ENCODE results near the gene CHST6. TPM values are rescaled to one million over a fixed set of nuclear protein-coding genes. Genes with fewer than 3 reads are reported as not detected.
"Not testable (repeated sequence)": the region's sequence is repeated elsewhere in the genome, so short reads cannot be mapped to it uniquely, and the experiment has no call there.

The CHST6 gene
- total RNA-seq, 6 experiments from 2014 or later = 0.05 TPM; not detected in 4

- H3K27me3 Mint-ChIP-seq (ENCODE audit: insufficient read depth) = peaks cover 6% of the 10 kb centered on the region
- TF ChIP-seq CTCF (IDR thresholded peaks at IDR 0.05) = peak; percentile 100
- DNase-seq = peak; percentile 99
- H3K36me3 Mint-ChIP-seq (ENCODE audit: low read depth) = peaks cover 6% of the 10 kb centered on the region
- peak within 1 kb of the TSS; percentile 98 for H3K4me3 Mint-ChIP-seq
- H3K27ac Mint-ChIP-seq = peak within 1 kb of the TSS; percentile 88
- H3K4me1 Mint-ChIP-seq (ENCODE audit: low read depth) = peaks cover 44% of the 10 kb centered on the region
- H3K9me3 Mint-ChIP-seq = no peaks in the 10 kb centered on the region
These were observed 30.9 kb downstream of the CHST6 start, which contains the start of gene TMEM170A for GRCh38 chr16:75464122-75464918. TMEM170A (minus strand) TSS chr16:75464689; CDS start chr16:75464600, 89 bp downstream.

- not testable (repeated sequence) for H3K9me3 Mint-ChIP-seq; H3K36me3 Mint-ChIP-seq (ENCODE audit: low read depth); H3K27me3 Mint-ChIP-seq (ENCODE audit: insufficient read depth)
- Mint-ChIP-seq H3K27ac (peak overlapping the region; percentile 88), H3K4me3 (peak overlapping the region; percentile 98), H3K4me1 (ENCODE audit: low read depth) (peaks cover 44% of the 10 kb centered on the region)
- DNase-seq = peak; percentile 18
These were observed 31.7 kb downstream of the CHST6 start for GRCh38 chr16:75463389-75464121.

- Mint-ChIP-seq H3K9me3 (no peaks in the 10 kb centered on the region), H3K4me1 (ENCODE audit: low read depth) (peaks cover 44% of the 10 kb centered on the region), H3K27me3 (ENCODE audit: insufficient read depth) (peaks cover 3% of the 10 kb centered on the region), H3K27ac (peak overlapping the region; percentile 13; the same call in 1 of the 2 replicates), H3K36me3 (ENCODE audit: low read depth) (peaks cover 6% of the 10 kb centered on the region), H3K4me3 (peak overlapping the region; percentile 98)
- DNase-seq = no peak
- TF ChIP-seq CTCF (IDR thresholded peaks at IDR 0.05) = no peak
These were observed 32.4 kb downstream of the CHST6 start for GRCh38 chr16:75462806-75463205.

- no peaks in the 10 kb centered on the region for H3K9me3 Mint-ChIP-seq
- no peak overlapping the region for H3K27ac Mint-ChIP-seq
- no peak for TF ChIP-seq CTCF (IDR thresholded peaks at IDR 0.05)
- peaks cover 6% of the 10 kb centered on the region for H3K36me3 Mint-ChIP-seq (ENCODE audit: low read depth)
- DNase-seq = no peak
- no peaks in the 10 kb centered on the region; the same call in 1 of the 2 replicates for H3K27me3 Mint-ChIP-seq (ENCODE audit: insufficient read depth)
- peaks cover 44% of the 10 kb centered on the region for H3K4me1 Mint-ChIP-seq (ENCODE audit: low read depth)
- H3K4me3 Mint-ChIP-seq = no peak overlapping the region
These were observed 33.7 kb downstream of the CHST6 start for GRCh38 chr16:75461575-75461974.

GRCh38 chr16:75460446-75460845 is 34.8 kb downstream of the CHST6 start:
- TF ChIP-seq CTCF (IDR thresholded peaks at IDR 0.05) = no peak
- H3K9me3 Mint-ChIP-seq = no peaks in the 10 kb centered on the region
- DNase-seq = peak; percentile 25
- no peaks in the 10 kb centered on the region for H3K27me3 Mint-ChIP-seq (ENCODE audit: insufficient read depth)
- H3K27ac Mint-ChIP-seq = peak overlapping the region; percentile 57
- peaks cover 44% of the 10 kb centered on the region for H3K4me1 Mint-ChIP-seq (ENCODE audit: low read depth)
- no peak overlapping the region for H3K4me3 Mint-ChIP-seq
- peaks cover 6% of the 10 kb centered on the region for H3K36me3 Mint-ChIP-seq (ENCODE audit: low read depth)

- H3K36me3 Mint-ChIP-seq (ENCODE audit: low read depth) = peaks cover 6% of the 10 kb centered on the region
- no peaks in the 10 kb centered on the region; the same call in 1 of the 2 replicates for H3K27me3 Mint-ChIP-seq (ENCODE audit: insufficient read depth)
- H3K4me1 Mint-ChIP-seq (ENCODE audit: low read depth) = peaks cover 40% of the 10 kb centered on the region
- no peak for TF ChIP-seq CTCF (IDR thresholded peaks at IDR 0.05)
- H3K27ac Mint-ChIP-seq = no peak overlapping the region; the same call in 1 of the 2 replicates
- H3K4me3 Mint-ChIP-seq = no peak overlapping the region
- no peak for DNase-seq
- no peaks in the 10 kb centered on the region for H3K9me3 Mint-ChIP-seq
These were observed 35.5 kb downstream of the CHST6 start for GRCh38 chr16:75459691-75460090.

Measured in HFFc6 (cell line).